ENCODE data around the gene BTRC.

The BTRC gene

GRCh38 chr10:101446947-101447346 lies 93.0 kb downstream of the BTRC start (continued):
- peak; percentile 69; the same call in 1 of the 2 replicates for TF ChIP-seq TSHZ2 (CRISPR knock-in tag; IDR thresholded peaks at IDR 0.05)
- TF ChIP-seq ZNF8 (CRISPR knock-in tag; IDR thresholded peaks at IDR 0.05): no peak
- TF ChIP-seq ISL1 (CRISPR knock-in tag; IDR thresholded peaks at IDR 0.05): peak; percentile 87
- TF ChIP-seq ZFP3 (CRISPR knock-in tag; IDR thresholded peaks at IDR 0.05): 0 out of 2 replicates have a peak, but pooled peaks have one; percentile 71
- TF ChIP-seq OSR1 (CRISPR knock-in tag; IDR thresholded peaks at IDR 0.05): no peak
- TF ChIP-seq CSDC2 (CRISPR knock-in tag; IDR thresholded peaks at IDR 0.05): no peak
- TF ChIP-seq ESRRG (CRISPR knock-in tag; IDR thresholded peaks at IDR 0.05): 0 out of 2 replicates have a peak, but pooled peaks have one; percentile 11
- no peak for TF ChIP-seq PPARA (CRISPR knock-in tag; IDR thresholded peaks at IDR 0.05; ENCODE audit: borderline replicate concordance)
- TF ChIP-seq CSRNP3 (CRISPR knock-in tag; IDR thresholded peaks at IDR 0.05): no peak
- TF ChIP-seq GLIS3 (CRISPR knock-in tag; IDR thresholded peaks at IDR 0.05): no peak
- TF ChIP-seq TOX (CRISPR knock-in tag; IDR thresholded peaks at IDR 0.05; ENCODE audit: borderline replicate concordance): no peak
- TF ChIP-seq ARNTL (CRISPR knock-in tag; IDR thresholded peaks at IDR 0.05; ENCODE audit: borderline replicate concordance, low read depth): no peak
- no peak for TF ChIP-seq BACH2 (CRISPR knock-in tag; IDR thresholded peaks at IDR 0.05; ENCODE audit: borderline replicate concordance)
- TF ChIP-seq CREB5 (CRISPR knock-in tag; IDR thresholded peaks at IDR 0.05; ENCODE audit: low read depth): no peak
- peak; percentile 32; the same call in 1 of the 2 replicates for TF ChIP-seq TCF4 (CRISPR knock-in tag; IDR thresholded peaks at IDR 0.05; ENCODE audit: borderline replicate concordance)

- TF ChIP-seq ZNF8 (CRISPR knock-in tag; IDR thresholded peaks at IDR 0.05) (no peak), CSDC2 (CRISPR knock-in tag; IDR thresholded peaks at IDR 0.05) (no peak), CSRNP3 (CRISPR knock-in tag; IDR thresholded peaks at IDR 0.05) (no peak), TSHZ2 (CRISPR knock-in tag; IDR thresholded peaks at IDR 0.05) (no peak)
- ATAC-seq: no peak
Observed at GRCh38 chr10:101447477-101447876, 93.5 kb downstream of the BTRC start.

- ATAC-seq: no peak
Observed at GRCh38 chr10:101450277-101451080, 96.5 kb downstream of the BTRC start.

GRCh38 chr10:101451261-101451660 lies 97.3 kb downstream of the BTRC start:
- no peak for ATAC-seq
- TF ChIP-seq RARB (CRISPR knock-in tag; IDR thresholded peaks at IDR 0.05): no peak

More at GRCh38 chr10:101450277-101451080, 96.5 kb downstream of the BTRC start:
- TF ChIP-seq TCF4 (CRISPR knock-in tag; IDR thresholded peaks at IDR 0.05; ENCODE audit: borderline replicate concordance): 0 out of 2 replicates have a peak, but pooled peaks have one; percentile 13
- no peak for TF ChIP-seq ZNF70 (CRISPR knock-in tag; IDR thresholded peaks at IDR 0.05)
